ENCODE measurements around the gene TBC1D3B. TPM values are rescaled to one million over a fixed set of nuclear protein-coding genes. Genes with fewer than 3 reads are reported as not detected.
"Not testable (repeated sequence)": the region's sequence is repeated elsewhere in the genome, so short reads cannot be mapped to it uniquely, and the experiment has no call there.

TBC1D3B gene
- total RNA-seq, 3 donors from 2014 or later (not counting 1 experiment from before 2014, with no cell fraction given), result 4.3 to 10.7 (median 8.2) TPM

DNA sequence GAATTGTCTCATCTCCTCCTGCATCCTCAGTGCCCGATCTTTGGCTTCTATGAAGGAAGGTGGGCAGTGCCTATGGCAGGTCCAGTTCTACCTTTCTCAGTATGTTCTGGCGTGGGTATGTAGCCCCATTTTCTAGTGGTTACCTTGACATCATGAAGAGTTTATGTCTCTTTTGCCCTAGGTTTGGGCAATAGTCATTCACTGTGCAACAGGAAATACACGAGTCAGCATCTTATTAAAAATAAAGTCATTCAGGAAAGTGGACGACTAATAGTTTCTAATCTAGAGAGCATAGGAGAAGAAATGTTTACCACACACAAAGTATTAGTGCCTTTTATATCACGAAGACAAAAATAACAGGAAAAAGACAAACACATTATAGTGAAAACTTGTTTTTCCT lies 13.6 kb upstream of the TBC1D3B start:
- not testable (repeated sequence) for H3K27ac ChIP-seq (ENCODE audit: low read length); DNase-seq; ATAC-seq; H3K9me3 Mint-ChIP-seq; H3K27me3 ChIP-seq (ENCODE audit: control insufficient read depth, insufficient read depth, low read length); H3K4me3 ChIP-seq (ENCODE audit: low read length); H3K27me3 Mint-ChIP-seq (ENCODE audit: low read depth in 2 of 2); H3K9me3 ChIP-seq (ENCODE audit: control insufficient read depth, insufficient read depth, low read length); H3K36me3 Mint-ChIP-seq
- 71% methylated on average over 1 of the region's 5 CpGs for WGBS (ENCODE audit: insufficient coverage)
- Histone ChIP-seq H3K36me3 (ENCODE audit: control insufficient read depth, insufficient read depth, low read length) (peaks cover 19% of the 10 kb centered on the region), H3K4me1 (ENCODE audit: control insufficient read depth, insufficient read depth, low read length) (peaks cover 76% of the 10 kb centered on the region)
- H3K27ac Mint-ChIP-seq, result peak overlapping the region; percentile 93 to 96
- peaks cover 95% of the 10 kb centered on the region in 2 donors for H3K4me1 Mint-ChIP-seq
- intact Hi-C loops (cut with micrococcal nuclease), result loop anchor here (1.0 to 10.0 kb wide), 5 partner anchors 9 to 655 kb away; partner anchors contain the start of gene SLFN12L
- H3K4me3 Mint-ChIP-seq, result peak overlapping the region; percentile 45

DNA sequence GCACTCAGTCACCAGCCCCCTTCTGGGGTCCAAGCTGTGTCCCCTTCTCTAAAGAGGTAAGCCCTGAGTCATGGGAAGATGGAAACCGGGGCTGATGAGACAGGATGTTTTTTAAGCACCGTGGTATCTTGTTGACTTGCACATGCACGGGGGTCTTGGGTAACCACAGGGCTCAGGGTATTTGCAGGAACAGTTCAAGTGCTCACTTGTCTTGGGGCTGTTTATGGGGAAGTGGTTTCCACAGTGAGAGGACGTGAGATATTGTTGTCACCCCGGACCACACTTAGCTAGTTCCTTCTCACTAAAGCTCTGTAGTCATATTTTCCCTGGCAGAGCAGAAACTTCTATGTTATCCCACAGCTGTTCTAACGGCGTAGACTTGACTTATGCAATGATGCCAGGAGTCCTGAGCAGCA lies 12.5 kb upstream of the TBC1D3B start:
- TF ChIP-seq, protein P1, sequence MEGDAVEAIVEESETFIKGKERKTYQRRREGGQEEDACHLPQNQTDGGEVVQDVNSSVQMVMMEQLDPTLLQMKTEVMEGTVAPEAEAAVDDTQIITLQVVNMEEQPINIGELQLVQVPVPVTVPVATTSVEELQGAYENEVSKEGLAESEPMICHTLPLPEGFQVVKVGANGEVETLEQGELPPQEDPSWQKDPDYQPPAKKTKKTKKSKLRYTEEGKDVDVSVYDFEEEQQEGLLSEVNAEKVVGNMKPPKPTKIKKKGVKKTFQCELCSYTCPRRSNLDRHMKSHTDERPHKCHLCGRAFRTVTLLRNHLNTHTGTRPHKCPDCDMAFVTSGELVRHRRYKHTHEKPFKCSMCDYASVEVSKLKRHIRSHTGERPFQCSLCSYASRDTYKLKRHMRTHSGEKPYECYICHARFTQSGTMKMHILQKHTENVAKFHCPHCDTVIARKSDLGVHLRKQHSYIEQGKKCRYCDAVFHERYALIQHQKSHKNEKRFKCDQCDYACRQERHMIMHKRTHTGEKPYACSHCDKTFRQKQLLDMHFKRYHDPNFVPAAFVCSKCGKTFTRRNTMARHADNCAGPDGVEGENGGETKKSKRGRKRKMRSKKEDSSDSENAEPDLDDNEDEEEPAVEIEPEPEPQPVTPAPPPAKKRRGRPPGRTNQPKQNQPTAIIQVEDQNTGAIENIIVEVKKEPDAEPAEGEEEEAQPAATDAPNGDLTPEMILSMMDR (IDR thresholded peaks at IDR 0.05), result no peak
- intact Hi-C loops (cut with micrococcal nuclease), result loop anchor here (1.0 to 10.0 kb wide), 5 partner anchors 7 to 654 kb away; partner anchors contain the start of genes CCL3L1, CCL3L3 and SLFN12L
- Mint-ChIP-seq H3K9me3 (no peaks in the 10 kb centered on the region), H3K4me3 (peak overlapping the region; percentile 79), H3K27ac (peak overlapping the region; percentile 93 to 98), H3K4me1 (peaks cover 92 to 96% of the 10 kb centered on the region in 2 donors), H3K36me3 (no peaks in the 10 kb centered on the region), H3K27me3 (ENCODE audit: low read depth in 2 of 2) (no peaks in the 10 kb centered on the region)
- peak; percentile 78 to 90 (median 89) for ATAC-seq
- Histone ChIP-seq H3K9me3 (ENCODE audit: control insufficient read depth, insufficient read depth, low read length) (no peaks in the 10 kb centered on the region), H3K36me3 (ENCODE audit: control insufficient read depth, insufficient read depth, low read length) (peaks cover 17% of the 10 kb centered on the region), H3K27ac (ENCODE audit: low read length) (peak overlapping the region; percentile 47), H3K4me3 (ENCODE audit: low read length) (no peak overlapping the region), H3K4me1 (ENCODE audit: control insufficient read depth, insufficient read depth, low read length) (peaks cover 80% of the 10 kb centered on the region), H3K27me3 (ENCODE audit: control insufficient read depth, insufficient read depth, low read length) (no peaks in the 10 kb centered on the region)
- DNase-seq, result peak; percentile 85 to 88
- WGBS (ENCODE audit: insufficient coverage), result 4% methylated on average over 3 of the region's 7 CpGs

DNA sequence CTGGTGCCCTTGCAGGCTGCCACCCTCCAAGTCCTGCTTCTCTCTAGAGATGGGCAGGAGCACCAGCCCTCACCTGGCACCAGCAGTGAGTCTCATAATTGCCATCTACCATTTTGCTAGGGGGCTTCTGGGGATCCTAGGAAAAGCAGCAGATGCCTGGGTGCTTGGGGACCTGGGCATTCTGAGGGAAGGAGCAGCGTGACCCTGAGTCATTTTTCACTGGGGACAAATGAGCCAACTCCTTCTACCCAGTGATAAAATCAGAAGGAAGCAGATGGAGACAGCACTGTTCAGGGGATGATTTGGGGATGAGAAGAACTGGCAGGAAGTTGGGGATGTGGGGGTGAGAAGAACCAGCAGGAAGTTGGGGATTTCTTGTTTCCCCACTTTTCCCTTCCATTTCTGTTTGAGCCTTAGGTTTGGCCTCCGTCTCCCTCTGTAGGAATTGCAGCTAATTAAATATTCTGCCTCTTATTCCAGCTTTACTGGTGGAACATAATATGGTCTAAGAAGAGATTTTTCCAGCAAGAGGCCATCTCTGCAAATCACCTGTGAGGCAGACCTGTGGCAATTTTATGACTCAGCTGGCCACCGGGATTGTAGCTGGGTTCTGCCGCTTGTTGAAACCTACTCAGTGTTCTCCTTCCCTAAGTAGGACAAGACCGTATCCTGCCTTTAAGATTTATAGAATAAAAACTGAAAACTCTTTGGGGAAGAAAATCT lies 11.7 kb upstream of the TBC1D3B start:
- H3K9me3 Mint-ChIP-seq; ATAC-seq; H3K4me3 ChIP-seq (ENCODE audit: low read length); H3K27me3 ChIP-seq (ENCODE audit: control insufficient read depth, insufficient read depth, low read length); H3K36me3 Mint-ChIP-seq; H3K27me3 Mint-ChIP-seq (ENCODE audit: low read depth in 2 of 2); H3K9me3 ChIP-seq (ENCODE audit: control insufficient read depth, insufficient read depth, low read length): not testable (repeated sequence)
- Mint-ChIP-seq H3K27ac (peak overlapping the region; percentile 93 to 98), H3K4me1 (peaks cover 87 to 96% of the 10 kb centered on the region in 2 donors), H3K4me3 (peak overlapping the region; percentile 79)
- H3K27ac ChIP-seq (ENCODE audit: low read length), result peak overlapping the region; percentile 47
- peak in 1 of 2 donors; percentile 50 for DNase-seq
- peaks cover 88% of the 10 kb centered on the region for H3K4me1 ChIP-seq (ENCODE audit: control insufficient read depth, insufficient read depth, low read length)
- H3K36me3 ChIP-seq (ENCODE audit: control insufficient read depth, insufficient read depth, low read length), result peaks cover 17% of the 10 kb centered on the region
- intact Hi-C loops (cut with micrococcal nuclease), result loop anchor here (1.0 to 10.0 kb wide), 4 partner anchors 8 to 653 kb away; partner anchors contain the start of genes CCL3L1, CCL3L3 and SLFN12L
- WGBS (ENCODE audit: insufficient coverage), result 80% methylated on average over 1 of the region's 5 CpGs

DNA sequence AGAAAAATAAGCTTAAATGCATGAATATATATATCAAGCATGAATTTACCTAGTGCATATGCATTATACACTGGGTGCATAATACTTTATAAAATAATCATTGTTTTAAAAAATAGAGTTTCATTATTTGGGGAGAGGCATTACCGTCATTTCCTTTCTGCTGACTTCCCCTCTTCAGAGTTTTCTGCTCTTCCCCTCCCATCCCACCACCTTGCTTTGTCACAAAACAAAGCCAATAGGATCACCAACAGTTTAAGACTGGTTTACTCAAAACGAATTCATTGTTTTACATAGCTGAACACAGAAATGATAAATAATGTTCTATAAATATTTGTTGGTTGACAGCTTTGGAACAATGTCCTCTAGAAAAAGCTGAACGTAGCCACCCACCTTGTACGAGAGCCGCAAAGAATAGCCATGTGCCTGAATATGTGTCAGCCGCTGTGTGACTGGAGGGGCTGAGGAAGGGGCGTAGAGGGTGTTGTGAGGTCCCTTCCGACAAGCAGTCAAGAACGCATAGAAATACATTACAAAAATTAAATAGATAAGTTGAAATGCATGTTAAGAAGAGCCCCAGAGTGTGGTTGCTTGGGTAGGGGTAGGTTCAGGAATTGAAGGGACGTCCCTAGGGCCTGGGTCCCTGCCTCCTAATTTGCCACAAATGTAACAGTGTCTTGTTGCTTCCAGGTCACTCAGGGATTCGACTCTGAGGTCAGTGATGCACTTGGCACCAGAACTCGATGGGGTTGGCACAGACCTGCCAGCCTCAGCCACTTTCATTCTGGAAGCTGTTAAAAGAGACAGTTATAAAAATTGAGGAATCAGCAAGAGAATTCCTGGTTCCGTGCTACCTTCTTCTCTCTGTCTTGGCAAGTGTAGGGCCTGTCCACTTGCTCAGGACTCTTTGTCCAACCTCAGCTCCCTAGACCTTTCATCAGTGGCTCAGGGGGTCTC lies 10.7 kb upstream of the TBC1D3B start:
- H3K36me3 ChIP-seq (ENCODE audit: control insufficient read depth, insufficient read depth, low read length), result peaks cover 17% of the 10 kb centered on the region
- H3K27ac ChIP-seq (ENCODE audit: low read length); ATAC-seq; H3K9me3 Mint-ChIP-seq; H3K27me3 Mint-ChIP-seq (ENCODE audit: low read depth in 2 of 2); H3K9me3 ChIP-seq (ENCODE audit: control insufficient read depth, insufficient read depth, low read length); H3K36me3 Mint-ChIP-seq; H3K27me3 ChIP-seq (ENCODE audit: control insufficient read depth, insufficient read depth, low read length); H3K4me3 ChIP-seq (ENCODE audit: low read length): not testable (repeated sequence)
- intact Hi-C loops (cut with micrococcal nuclease), result loop anchor here (1.0 to 10.0 kb wide), 3 partner anchors 77 to 652 kb away; partner anchors contain the start of gene SLFN12L
- H3K4me1 ChIP-seq (ENCODE audit: control insufficient read depth, insufficient read depth, low read length), result peaks cover 88% of the 10 kb centered on the region
- peaks cover 84 to 94% of the 10 kb centered on the region in 2 donors for H3K4me1 Mint-ChIP-seq
- peak in 1 of 2 donors; percentile 55 for DNase-seq
- H3K4me3 Mint-ChIP-seq, result peak overlapping the region; percentile 92
- H3K27ac Mint-ChIP-seq, result peak overlapping the region; percentile 93 to 98
- 91% methylated on average over 7 of the region's 13 CpGs for whole genome bisulfite sequencing (ENCODE audit: insufficient coverage)

All from natural killer cell (primary cell).